Panc1 (cell line): ENCODE measurements around the gene DCDC2.

ENCODE experiments used
- REST ChIP-seq, 2 experiments: IDR thresholded peaks; 2 replicates each; pipeline ENCODE4 v1.6.1; 2011 to 2012; ENCODE audit warnings: low read depth in 2 of 2, control low read depth in 1 of 2, low read length in 1 of 2, mild to moderate bottlenecking in 1 of 2, moderate library complexity in 1 of 2; ENCODE audit not compliant: insufficient read depth in 1 of 2
- SIN3A ChIP-seq: IDR thresholded peaks from 2 replicates; pipeline ENCODE4 v1.6.1; 2012; ENCODE audit warnings: low read depth, mild to moderate bottlenecking, low read length, moderate library complexity, borderline replicate concordance; ENCODE audit not compliant: insufficient read depth
- TF ChIP-seq, protein P1 (sequence below): fragments of 450-650 bp; IDR thresholded peaks from 2 replicates; pipeline ENCODE4 v1.5.1; 2017; ENCODE audit warnings: mild to moderate bottlenecking

DNA sequence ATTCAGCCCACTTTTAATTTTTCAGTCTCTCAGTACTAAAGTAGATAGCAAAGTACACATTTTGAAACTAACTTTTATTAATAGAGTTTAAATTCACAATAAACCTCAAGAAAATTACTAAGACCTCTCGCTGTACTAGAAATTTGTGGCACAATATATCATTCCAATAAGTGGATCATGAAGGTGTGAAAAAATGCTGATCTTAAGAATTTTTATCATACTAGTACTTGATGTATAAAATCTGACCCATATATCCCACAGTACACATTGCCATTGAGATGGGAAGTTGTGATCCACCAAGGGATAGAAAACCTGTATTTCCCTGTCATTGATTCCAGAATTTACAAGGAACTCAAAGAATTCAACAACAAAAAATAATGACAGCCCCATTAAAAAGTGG is 85.7 kb downstream of the DCDC2 start:
- TF ChIP-seq REST (IDR thresholded peaks at IDR 0.05; ENCODE audit: insufficient read depth in 1 of 2, low read depth in 2 of 2, low read length in 1 of 2) (no peak), SIN3A (no peak)
- TF ChIP-seq, protein P1, sequence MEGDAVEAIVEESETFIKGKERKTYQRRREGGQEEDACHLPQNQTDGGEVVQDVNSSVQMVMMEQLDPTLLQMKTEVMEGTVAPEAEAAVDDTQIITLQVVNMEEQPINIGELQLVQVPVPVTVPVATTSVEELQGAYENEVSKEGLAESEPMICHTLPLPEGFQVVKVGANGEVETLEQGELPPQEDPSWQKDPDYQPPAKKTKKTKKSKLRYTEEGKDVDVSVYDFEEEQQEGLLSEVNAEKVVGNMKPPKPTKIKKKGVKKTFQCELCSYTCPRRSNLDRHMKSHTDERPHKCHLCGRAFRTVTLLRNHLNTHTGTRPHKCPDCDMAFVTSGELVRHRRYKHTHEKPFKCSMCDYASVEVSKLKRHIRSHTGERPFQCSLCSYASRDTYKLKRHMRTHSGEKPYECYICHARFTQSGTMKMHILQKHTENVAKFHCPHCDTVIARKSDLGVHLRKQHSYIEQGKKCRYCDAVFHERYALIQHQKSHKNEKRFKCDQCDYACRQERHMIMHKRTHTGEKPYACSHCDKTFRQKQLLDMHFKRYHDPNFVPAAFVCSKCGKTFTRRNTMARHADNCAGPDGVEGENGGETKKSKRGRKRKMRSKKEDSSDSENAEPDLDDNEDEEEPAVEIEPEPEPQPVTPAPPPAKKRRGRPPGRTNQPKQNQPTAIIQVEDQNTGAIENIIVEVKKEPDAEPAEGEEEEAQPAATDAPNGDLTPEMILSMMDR = no peak
